GM12878 (cell line): Measurements from ENCODE around the gene HTRA3. TPM values are rescaled to one million over a fixed set of nuclear protein-coding genes. Genes with fewer than 3 reads are reported as not detected.

Experiments used
- ATAC-seq: fragments of 200-7000 bp; cut with Tn5 transposase; 3 replicates; pipeline ENCODE4 v1.9.1; 2020; ENCODE audit warnings: mild to moderate bottlenecking, moderate library complexity
- BruUV-seq: library from RNA; stranded (reverse); fragments of 400-500 nt; replicated peaks from 2 replicates; lab custom pipeline; 2021; lab: Mats Ljungman, UMichigan
- CTCF ChIA-PET: fragments of 300-600 bp; sonication (Branson Sonifier 250); formaldehyde crosslinking; extraction: SDS; loops from one replicate; lab custom pipeline; 2021; ENCODE audit warnings: inconsistent platforms; lab: Yijun Ruan, JAX
- POLR2A ChIA-PET: fragments of 350-600 bp; formaldehyde crosslinking; extraction: SDS; loops from one replicate; lab custom pipeline; 2021; ENCODE audit warnings: inconsistent platforms; lab: Charles Lee
- RAD21 ChIA-PET: fragments of 300-600 bp; sonication (Branson Sonifier 250); formaldehyde crosslinking; loops from one replicate; lab custom pipeline; 2023; ENCODE audit warnings: antibody characterized with exemption; ENCODE audit not compliant: unreplicated experiment; lab: Charles Lee
- SMC1A ChIA-PET: fragments of 300-600 bp; sonication (Branson Sonifier 250); formaldehyde crosslinking; loops from one replicate; lab custom pipeline; 2023; ENCODE audit not compliant: unreplicated experiment, uncharacterized antibody; lab: Charles Lee
- DNase-seq: peaks from one replicate; pipeline ENCODE4 v3.0.0-alpha.2; 2011; ENCODE audit warnings: low read depth, low spot score
- FAIRE-seq: peaks from 3 replicates; lab custom pipeline; 2011; peaks lifted over from hg19 to GRCh38; lab: Jason Lieb, UNC
- H2AFZ ChIP-seq: 2 replicates; pipeline ENCODE4 v1.6.0; 2011; ENCODE audit warnings: low read depth, low read length, control low read depth; ENCODE audit not compliant: control insufficient read depth
- H3K27ac ChIP-seq: 2 replicates; pipeline ENCODE4 v1.5.1; 2011; ENCODE audit warnings: control low read depth; ENCODE audit not compliant: control insufficient read depth, insufficient read depth
- H3K27me3 ChIP-seq, 2 experiments: replicated peaks in 1 of 2; 2 replicates each; pipeline versions ENCODE4 v1.6.0 to v1.6.1; 2011; ENCODE audit warnings: low read length in 1 of 2; ENCODE audit not compliant: control insufficient read depth in 2 of 2, insufficient read depth in 2 of 2
- H3K36me3 ChIP-seq, 2 experiments: 2 replicates each; pipeline ENCODE4 v1.5.1; 2011; ENCODE audit warnings: low read length in 1 of 2; ENCODE audit not compliant: control insufficient read depth in 2 of 2, insufficient read depth in 2 of 2
- H3K4me1 ChIP-seq: 2 replicates; pipeline ENCODE4 v1.6.1; 2011; ENCODE audit warnings: mild to moderate bottlenecking, low read length, moderate library complexity, mixed read lengths; ENCODE audit not compliant: control insufficient read depth, insufficient read depth
- H3K4me2 ChIP-seq: 2 replicates; pipeline ENCODE4 v1.6.0; 2011; ENCODE audit warnings: control low read depth; ENCODE audit not compliant: control insufficient read depth, insufficient read depth
- H3K4me3 ChIP-seq: fragments of 200-600 bp; sonication (generic); 2 replicates; pipeline ENCODE4 v1.5.1; 2016
- H3K79me2 ChIP-seq: 2 replicates; pipeline ENCODE4 v1.6.0; 2011; ENCODE audit warnings: low read length; ENCODE audit not compliant: control insufficient read depth, insufficient read depth
- H3K9ac ChIP-seq: 2 replicates; pipeline ENCODE4 v1.8.0; 2011; ENCODE audit warnings: low read length, control low read depth, mixed read lengths; ENCODE audit not compliant: control insufficient read depth, insufficient read depth
- H3K9me3 ChIP-seq: replicated peaks from 3 replicates; pipeline ENCODE4 v1.5.1; 2011; ENCODE audit warnings: mild to moderate bottlenecking, low read length; ENCODE audit not compliant: control insufficient read depth, insufficient read depth
- H4K20me1 ChIP-seq: 2 replicates; pipeline ENCODE4 v1.6.0; 2011; ENCODE audit not compliant: control insufficient read depth, insufficient read depth
- CBX3 ChIP-seq: fragments of 200-600 bp; sonication (generic); IDR thresholded peaks from 2 replicates; pipeline ENCODE4 v1.6.1; 2016; ENCODE audit warnings: low read depth, borderline replicate concordance
- DPF2 ChIP-seq: fragments of 450-650 bp; IDR thresholded peaks from 2 replicates; pipeline ENCODE4 v1.6.1; 2017; ENCODE audit warnings: mild to moderate bottlenecking
- E2F8 ChIP-seq: fragments of 450-650 bp; IDR thresholded peaks from 2 replicates; pipeline ENCODE4 v1.6.1; 2018; ENCODE audit warnings: mild to moderate bottlenecking, low read depth, moderate library complexity; ENCODE audit not compliant: partially characterized antibody
- EED ChIP-seq: sonication (generic); IDR thresholded peaks from 2 replicates; pipeline ENCODE4 v1.6.1; 2016; ENCODE audit warnings: antibody characterized with exemption, low read depth
- ESRRA ChIP-seq: IDR thresholded peaks from 2 replicates; pipeline ENCODE4 v1.6.1; 2012; ENCODE audit warnings: mild to moderate bottlenecking, low read length, improper control_type of control experiment
- GATAD2B ChIP-seq: fragments of 450-650 bp; conservative IDR thresholded peaks from 2 replicates; pipeline ENCODE4 v1.6.1; 2017; ENCODE audit warnings: low read depth, mild to moderate bottlenecking, moderate library complexity
- JUNB ChIP-seq: IDR thresholded peaks from 2 replicates; pipeline ENCODE4 v1.6.1; 2016; ENCODE audit warnings: antibody characterized with exemption, mild to moderate bottlenecking
- KLF5 ChIP-seq: fragments of 450-650 bp; IDR thresholded peaks from 2 replicates; pipeline ENCODE4 v1.6.1; 2014; ENCODE audit warnings: mild to moderate bottlenecking; ENCODE audit not compliant: partially characterized antibody
- MTA3 ChIP-seq: IDR thresholded peaks from 2 replicates; pipeline ENCODE4 v1.6.1; 2012; ENCODE audit warnings: low read length, inconsistent platforms, borderline replicate concordance
- NR2F1 ChIP-seq: fragments of 450-650 bp; conservative IDR thresholded peaks from 2 replicates; pipeline ENCODE4 v1.6.1; 2017; ENCODE audit warnings: mild to moderate bottlenecking
- NRF1 ChIP-seq: conservative IDR thresholded peaks from 2 replicates; pipeline ENCODE4 v1.6.1; 2011; ENCODE audit warnings: mild to moderate bottlenecking, low read depth, low read length, improper control_type of control experiment
- PKNOX1 ChIP-seq: fragments of 450-650 bp; IDR thresholded peaks from 2 replicates; pipeline ENCODE4 v1.6.1; 2016; ENCODE audit warnings: mild to moderate bottlenecking
- POLR2AphosphoS2 ChIP-seq: IDR thresholded peaks from 2 replicates; pipeline ENCODE4 v1.6.1; 2011; ENCODE audit warnings: low read depth, mild to moderate bottlenecking, low read length, improper control_type of control experiment, moderate library complexity
- RAD21 ChIP-seq: IDR thresholded peaks from 2 replicates; pipeline ENCODE4 v1.6.1; 2011; ENCODE audit warnings: mild to moderate bottlenecking, low read depth, low read length, moderate library complexity; ENCODE audit not compliant: insufficient read depth
- SMAD5 ChIP-seq: IDR thresholded peaks from 2 replicates; pipeline ENCODE4 v1.6.1; 2016; ENCODE audit warnings: antibody characterized with exemption, low read depth
- SMARCA5 ChIP-seq: fragments of 450-650 bp; IDR thresholded peaks from 2 replicates; pipeline ENCODE4 v1.6.1; 2017; ENCODE audit warnings: mild to moderate bottlenecking
- SP1 ChIP-seq: IDR thresholded peaks from one replicate; pipeline ENCODE4 v1.6.1; 2011; ENCODE audit warnings: low read depth, low read length
- SREBF2 ChIP-seq: IDR thresholded peaks from 2 replicates; pipeline ENCODE4 v1.6.1; 2012; ENCODE audit warnings: mild to moderate bottlenecking, low read length
- WRNIP1 ChIP-seq: IDR thresholded peaks from 2 replicates; pipeline ENCODE4 v1.6.1; 2011; ENCODE audit warnings: low read depth, low read length, improper control_type of control experiment, borderline replicate concordance
- ZNF207 ChIP-seq: fragments of 450-650 bp; IDR thresholded peaks from 2 replicates; pipeline ENCODE4 v1.6.1; 2014; ENCODE audit warnings: antibody characterized with exemption, mild to moderate bottlenecking, borderline replicate concordance
- WGBS: methylation state at CpG from one replicate; pipeline ENCODE4 v1.1.6; 2016; ENCODE audit warnings: low lambda C conversion rate; ENCODE audit not compliant: insufficient replicate concordance, insufficient coverage; ENCODE audit errors: missing lambda C conversion rate; 5-methylcytosine and 5-hydroxymethylcytosine counted together
- in situ Hi-C: fragments of 300-500 bp; cut with MboI; formaldehyde crosslinking; loops from 9 replicates; pipeline ENCODE4 v1.14.3; 2018; ENCODE audit warnings: mixed read lengths
- intact Hi-C: fragments of 100-400 bp; cut with micrococcal nuclease; formaldehyde crosslinking; loops from one replicate; pipeline ENCODE4 v1.14.2; 2022; ENCODE audit not compliant: unreplicated experiment
- polyA plus RNA-seq, 11 experiments: library from polyadenylated mRNA; depleted of rRNA in 4 of 11; unstranded in 6 of 11; stranded (reverse) in 5 of 11; fragments of >200 nt; fragmentation: Nextera tagmentation in 4 of 11; fragmentation: Illumina TruSeq in 1 of 11; extraction: Ambion mirVana in 4 of 11; extraction: Trizol in 1 of 11; gene quantifications; 1 replicate in 1 of 11; 2 replicates in 10 of 11; pipeline versions ENCODE4 v1.2.1 to v1.2.3, GENCODE V29; 2011 to 2016; ENCODE audit warnings: inconsistent platforms in 2 of 11, missing spikeins in 2 of 11, low read depth in 1 of 11
- total RNA-seq, 4 experiments: library from RNA; depleted of rRNA in 3 of 4; stranded (reverse); fragments of >200 nt in 3 of 4; fragmentation: Illumina TruSeq in 1 of 4; extraction: Trizol in 1 of 4; gene quantifications; 2 replicates each; pipeline versions ENCODE4 v1.2.1 to v1.2.3, GENCODE V29; 2013 to 2021

Gene HTRA3
- total and polyA plus RNA-seq, 10 of the 15 experiments (the other 5 are each of a cell fraction or from before 2014, with no cell fraction given): 0.04 to 1.2 (median 0.08) TPM; not detected in 7

- RAD21 ChIA-PET: no interaction called here
- DNase-seq (no peak), ATAC-seq (no peak), FAIRE-seq (no peak)
- TF ChIP-seq GATAD2B (no peak), SREBF2 (no peak), PKNOX1 (no peak), EED (no peak), E2F8 (no peak), SP1 (no peak), ZNF207 (no peak), WRNIP1 (no peak), DPF2 (no peak), NRF1 (no peak), RAD21 (no peak), JUNB (no peak), SMARCA5 (no peak), NR2F1 (no peak), CBX3 (no peak), MTA3 (no peak), POLR2AphosphoS2 (no peak), KLF5 (no peak), ESRRA (no peak), SMAD5 (no peak)
- POLR2A ChIA-PET: no interaction called here
- SMC1A ChIA-PET: no interaction called here
- in situ Hi-C loops: no loop called here
- Histone ChIP-seq H3K9me3 (no peaks in the 10 kb centered on the region), H3K79me2 (no peaks in the 10 kb centered on the region), H3K36me3 (no peaks in the 10 kb centered on the region), H2AFZ (no peak overlapping the region), H3K27me3 (no peaks in the 10 kb centered on the region; a peak in 3 of 4 replicates), H3K9ac (no peak overlapping the region), H4K20me1 (no peaks in the 10 kb centered on the region), H3K4me2 (no peak overlapping the region), H3K4me1 (no peaks in the 10 kb centered on the region), H3K4me3 (no peak overlapping the region), H3K27ac (no peak overlapping the region)
- BruUV-seq: no TSS peak
- CTCF ChIA-PET: no interaction called here
- 10% methylated on average over 6 of the region's 6 CpGs for WGBS
- intact Hi-C loops: no loop called here
Measured at GRCh38 chr4:8317474-8317873, 47.9 kb downstream of the HTRA3 start.
